ENCODE data around the gene C1orf94. TPM values are rescaled to one million over a fixed set of nuclear protein-coding genes. Genes with fewer than 3 reads are reported as not detected.

Gene C1orf94
- total and polyA plus RNA-seq, 2 of the 4 experiments (the other 2 are of a cell fraction), result not detected

- ATAC-seq (ENCODE audit: low read depth) (no peak), DNase-seq (no peak)
- H4K91ac ChIP-seq (ENCODE audit: insufficient read depth, low read depth, low read length), result no peak overlapping the region
- H3K4me1 ChIP-seq (ENCODE audit: control insufficient read depth, insufficient read depth, low read length), result no peaks in the 10 kb centered on the region
- no peak overlapping the region for H3K56ac ChIP-seq (ENCODE audit: extremely low read depth, insufficient read depth, low read length)
- H3K14ac ChIP-seq (replicated peaks; ENCODE audit: low read depth, low read length), result no peak overlapping the region
- BruUV-seq (replicated peaks), result no TSS peak
- no peak overlapping the region for H4K5ac ChIP-seq (ENCODE audit: low read depth, low read length)
- H2BK20ac ChIP-seq (ENCODE audit: low read depth, low read length), result no peak overlapping the region
- CTCF ChIA-PET, result no interaction called here
- WGBS, 2 experiments (ENCODE audit: extremely low coverage in 2 of 2, insufficient read length in 1 of 2), result 29% methylated on average over 1 of the region's 3 CpGs; no CpG with 5 or more reads in 1 of the 2 experiments
- H2BK120ac ChIP-seq (ENCODE audit: low read depth, low read length), result no peak overlapping the region
- intact Hi-C loops (cut with micrococcal nuclease) (no loop called here), in situ Hi-C loops (cut with MboI; ENCODE audit: low sequenced_read_pairs) (no loop called here), dilution Hi-C loops (cut with HindIII; ENCODE audit: low sequenced_read_pairs, unreplicated experiment) (no loop called here)
- H3K4ac ChIP-seq (ENCODE audit: low read depth, low read length), result no peak overlapping the region
- no peak overlapping the region for H3K18ac ChIP-seq (ENCODE audit: low read depth, low read length)
- H4K8ac ChIP-seq (ENCODE audit: low read depth in 2 of 2, low read length in 2 of 2), result no peak overlapping the region
- no peaks in the 10 kb centered on the region for H4K20me1 ChIP-seq (ENCODE audit: insufficient read depth, low read length)
- peaks cover 36% of the 10 kb centered on the region for H3K9me3 ChIP-seq (ENCODE audit: control insufficient read depth, insufficient read depth, low read length)
- H2AFZ ChIP-seq (replicated peaks; ENCODE audit: low read length, poor library complexity), result no peak overlapping the region
- no peak overlapping the region for H3K27ac ChIP-seq (ENCODE audit: insufficient read depth, low read length)
- H3K4me3 ChIP-seq (ENCODE audit: insufficient read depth, low read depth, low read length), result no peak overlapping the region
- no peaks in the 10 kb centered on the region for H3K36me3 ChIP-seq (ENCODE audit: control insufficient read depth, insufficient read depth, low read length)
- no peak overlapping the region for H2BK5ac ChIP-seq (ENCODE audit: low read depth, low read length, poor library complexity, severe bottlenecking)
- POLR2A ChIA-PET (ENCODE audit: unreplicated experiment), result no interaction called here
- H2AK5ac ChIP-seq (ENCODE audit: low read depth, low read length), result no peak overlapping the region
- no peak overlapping the region for H3K23ac ChIP-seq (ENCODE audit: low read depth, low read length)
- no peak overlapping the region for H3K9ac ChIP-seq (ENCODE audit: low read depth, low read length)
- no peak overlapping the region for H2AK9ac ChIP-seq (replicated peaks; ENCODE audit: low read depth, low read length, poor library complexity)
- H2BK15ac ChIP-seq (ENCODE audit: low read depth, low read length), result no peak overlapping the region
- no peak overlapping the region for H3K4me2 ChIP-seq (ENCODE audit: low read depth, low read length)
- TF ChIP-seq MAZ (IDR thresholded peaks at IDR 0.05; ENCODE audit: borderline replicate concordance, low read depth, low read length) (no peak), CHD1 (IDR thresholded peaks at IDR 0.05; ENCODE audit: low read depth, low read length) (no peak), NFE2L2 (IDR thresholded peaks at IDR 0.05; ENCODE audit: low read depth, low read length) (no peak), RAD21 (IDR thresholded peaks at IDR 0.05; ENCODE audit: low read length) (no peak), SMC3 (IDR thresholded peaks at IDR 0.05; ENCODE audit: low read depth, low read length) (no peak), CTCF (conservative IDR thresholded peaks at IDR 0.05; ENCODE audit: low read depth, low read length) (no peak)
- H3K27me3 ChIP-seq (ENCODE audit: control insufficient read depth, insufficient read depth, low read length), result no peaks in the 10 kb centered on the region
- H3K79me1 ChIP-seq (ENCODE audit: low read depth in 1 of 2, low read length in 2 of 2), result no peaks in the 10 kb centered on the region
- no peaks in the 10 kb centered on the region for H3K9me1 ChIP-seq (ENCODE audit: insufficient read depth, low read length)
Observed at GRCh38 chr1:34192621-34193020, 15.9 kb downstream of the C1orf94 start.
